NCI-H2227 treated with DMSO at 0.1 percent for 48 hours (cell line): ENCODE data around the gene ASPHD1.

Source experiments
- DNase-seq: peaks from one replicate; lab custom pipeline; 2025; lab: John Stamatoyannopoulos, UW

ASPHD1 gene

GRCh38 chr16:29943846-29944799 lies 43.8 kb downstream of the ASPHD1 start:
- DNase-seq = peak; percentile 75

GRCh38 chr16:29947897-29948296 lies 47.6 kb downstream of the ASPHD1 start:
- DNase-seq = no peak

- no peak for DNase-seq
These were observed 50.6 kb downstream of the ASPHD1 start for GRCh38 chr16:29950806-29951461.

- no peak for DNase-seq
These were observed 51.5 kb downstream of the ASPHD1 start for GRCh38 chr16:29951625-29952365.
